HFFc6 (cell line): ENCODE results near the gene MST1. TPM values are rescaled to one million over a fixed set of nuclear protein-coding genes. Genes with fewer than 3 reads are reported as not detected.

Source experiments
- DNase-seq: peaks from one replicate; pipeline ENCODE4 v3.0.0-alpha.2; 2018
- H3K27ac Mint-ChIP-seq: 2 replicates; pipeline ENCODE4 v1.8.0; 2020; ENCODE audit warnings: mild to moderate bottlenecking, mixed read lengths
- H3K27me3 Mint-ChIP-seq: 2 replicates; pipeline ENCODE4 v1.8.0; 2021; ENCODE audit warnings: mild to moderate bottlenecking, moderate library complexity, mixed read lengths; ENCODE audit not compliant: insufficient read depth
- H3K36me3 Mint-ChIP-seq: 2 replicates; pipeline ENCODE4 v1.8.0; 2021; ENCODE audit warnings: low read depth, mixed read lengths
- H3K4me1 Mint-ChIP-seq: 2 replicates; pipeline ENCODE4 v1.8.0; 2020; ENCODE audit warnings: low read depth, mixed read lengths
- H3K4me3 Mint-ChIP-seq: 2 replicates; pipeline ENCODE4 v1.8.0; 2020; ENCODE audit warnings: mild to moderate bottlenecking, moderate library complexity, mixed read lengths
- H3K9me3 Mint-ChIP-seq: 2 replicates; pipeline ENCODE4 v1.8.0; 2020; ENCODE audit warnings: mild to moderate bottlenecking, mixed read lengths
- total RNA-seq, 6 experiments: library from RNA; stranded (reverse); fragmentation: NEBNext Ultra II Directional; extraction: Animal tissue kit (Norgen Biotek cat#: 25700); gene quantifications; 2 replicates in 1 of 6; 3 replicates in 5 of 6; pipeline ENCODE4 v1.2.3, GENCODE V29; 2021
- TF ChIP-seq, protein P1 (sequence below): fragments of 200-600 bp; sonication (generic); IDR thresholded peaks from 2 replicates; pipeline ENCODE4 v1.5.0; 2021; ENCODE audit warnings: antibody characterized with exemption, mild to moderate bottlenecking

The MST1 gene
- total RNA-seq, 6 experiments from 2014 or later = 3.4 to 7.4 (median 4.8) TPM

DNA sequence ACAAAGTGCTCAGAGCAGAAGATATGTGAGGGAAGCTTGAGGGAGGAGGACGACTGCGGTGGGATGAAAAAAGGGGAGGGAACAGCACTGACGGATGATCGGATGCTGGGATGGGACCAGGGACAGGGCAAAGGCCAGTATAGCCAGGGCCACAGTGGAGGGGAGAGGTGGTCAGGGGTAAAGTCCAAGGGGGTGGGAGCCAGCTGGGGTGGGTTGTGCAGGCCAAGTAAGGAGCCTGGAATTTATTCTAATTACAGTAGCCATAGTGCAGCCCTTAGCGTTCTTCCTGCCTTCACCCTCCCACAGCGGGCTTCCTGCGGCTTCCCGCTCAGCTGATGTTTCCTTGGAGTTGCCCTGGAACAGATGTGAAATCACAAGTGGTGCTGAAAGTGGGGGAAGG is 22.7 kb downstream of the MST1 start:
- TF ChIP-seq, protein P1, sequence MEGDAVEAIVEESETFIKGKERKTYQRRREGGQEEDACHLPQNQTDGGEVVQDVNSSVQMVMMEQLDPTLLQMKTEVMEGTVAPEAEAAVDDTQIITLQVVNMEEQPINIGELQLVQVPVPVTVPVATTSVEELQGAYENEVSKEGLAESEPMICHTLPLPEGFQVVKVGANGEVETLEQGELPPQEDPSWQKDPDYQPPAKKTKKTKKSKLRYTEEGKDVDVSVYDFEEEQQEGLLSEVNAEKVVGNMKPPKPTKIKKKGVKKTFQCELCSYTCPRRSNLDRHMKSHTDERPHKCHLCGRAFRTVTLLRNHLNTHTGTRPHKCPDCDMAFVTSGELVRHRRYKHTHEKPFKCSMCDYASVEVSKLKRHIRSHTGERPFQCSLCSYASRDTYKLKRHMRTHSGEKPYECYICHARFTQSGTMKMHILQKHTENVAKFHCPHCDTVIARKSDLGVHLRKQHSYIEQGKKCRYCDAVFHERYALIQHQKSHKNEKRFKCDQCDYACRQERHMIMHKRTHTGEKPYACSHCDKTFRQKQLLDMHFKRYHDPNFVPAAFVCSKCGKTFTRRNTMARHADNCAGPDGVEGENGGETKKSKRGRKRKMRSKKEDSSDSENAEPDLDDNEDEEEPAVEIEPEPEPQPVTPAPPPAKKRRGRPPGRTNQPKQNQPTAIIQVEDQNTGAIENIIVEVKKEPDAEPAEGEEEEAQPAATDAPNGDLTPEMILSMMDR = no peak
- no peak for DNase-seq
- H3K27ac Mint-ChIP-seq = no peak overlapping the region
- H3K36me3 Mint-ChIP-seq = no peaks in the 10 kb centered on the region
- H3K4me1 Mint-ChIP-seq = peaks cover 5% of the 10 kb centered on the region; the same call in 1 of the 2 replicates
- no peaks in the 10 kb centered on the region for H3K9me3 Mint-ChIP-seq
- H3K27me3 Mint-ChIP-seq = peaks cover 2% of the 10 kb centered on the region; the same call in 1 of the 2 replicates
- H3K4me3 Mint-ChIP-seq = no peak overlapping the region

DNA sequence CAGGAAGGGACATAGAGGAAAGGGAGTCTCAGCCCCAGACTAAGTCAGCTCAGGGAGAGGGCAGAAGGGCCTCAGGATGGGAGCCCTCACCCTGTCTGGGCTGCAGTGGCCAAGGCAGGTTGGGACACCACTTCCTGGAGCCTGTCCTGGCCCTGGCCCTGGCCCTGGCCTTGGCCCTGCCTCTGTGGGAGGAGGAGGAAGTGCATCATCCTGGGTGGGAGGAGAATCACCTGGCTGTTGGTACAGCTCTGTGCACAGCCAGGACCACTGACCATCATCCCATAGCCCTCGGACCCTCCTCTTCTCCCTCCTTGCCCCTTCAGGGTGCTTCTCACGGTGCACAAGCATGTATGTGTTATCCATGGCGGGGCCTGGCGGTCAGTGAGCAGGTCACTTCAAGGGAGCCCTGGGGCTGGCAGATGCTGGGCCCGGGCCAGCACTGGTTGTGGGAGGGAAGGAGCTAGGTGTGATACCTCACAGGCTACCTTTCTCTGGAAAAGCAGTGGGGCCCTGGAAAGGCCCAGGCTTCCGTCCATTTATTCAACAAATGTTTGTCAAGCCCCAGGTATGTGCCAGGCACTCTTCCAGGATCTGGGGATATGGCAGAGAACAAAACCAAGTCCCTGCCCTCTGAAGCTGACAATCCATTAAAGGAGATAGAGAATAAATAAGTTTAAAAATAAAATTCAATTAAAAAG is 23.3 kb downstream of the MST1 start:
- Mint-ChIP-seq H3K27ac (no peak overlapping the region), H3K4me3 (no peak overlapping the region), H3K36me3 (no peaks in the 10 kb centered on the region), H3K9me3 (no peaks in the 10 kb centered on the region), H3K4me1 (peaks cover 5% of the 10 kb centered on the region; the same call in 1 of the 2 replicates), H3K27me3 (peaks cover 2% of the 10 kb centered on the region; the same call in 1 of the 2 replicates)
- no peak for DNase-seq
- TF ChIP-seq, protein P1 = no peak

DNA sequence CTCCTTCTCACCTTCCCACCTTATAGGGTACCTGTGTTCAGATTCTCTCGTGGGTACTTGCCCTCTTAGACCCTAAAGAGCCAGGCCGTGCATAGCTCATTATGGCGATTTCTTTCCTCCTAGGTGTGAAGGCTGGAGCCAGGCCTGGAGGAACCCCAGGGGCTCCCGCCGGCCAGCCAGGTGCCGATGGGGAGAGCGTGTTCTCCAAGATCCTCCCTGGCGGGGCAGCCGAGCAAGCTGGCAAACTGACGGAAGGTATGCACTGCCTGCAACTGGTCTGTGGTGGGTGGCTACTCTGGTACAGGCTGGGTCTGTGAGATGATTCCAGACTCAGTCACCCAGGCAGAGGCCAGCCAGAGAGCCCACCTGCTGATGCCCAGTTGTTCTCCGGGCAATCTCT is 25.0 kb downstream of the MST1 start:
- no peak for DNase-seq
- TF ChIP-seq, protein P1 = no peak
- peaks cover 2% of the 10 kb centered on the region for H3K27me3 Mint-ChIP-seq
- H3K27ac Mint-ChIP-seq = no peak overlapping the region
- H3K4me3 Mint-ChIP-seq = no peak overlapping the region
- no peaks in the 10 kb centered on the region for H3K9me3 Mint-ChIP-seq
- no peaks in the 10 kb centered on the region for H3K36me3 Mint-ChIP-seq
- peaks cover 5% of the 10 kb centered on the region; the same call in 1 of the 2 replicates for H3K4me1 Mint-ChIP-seq

DNA sequence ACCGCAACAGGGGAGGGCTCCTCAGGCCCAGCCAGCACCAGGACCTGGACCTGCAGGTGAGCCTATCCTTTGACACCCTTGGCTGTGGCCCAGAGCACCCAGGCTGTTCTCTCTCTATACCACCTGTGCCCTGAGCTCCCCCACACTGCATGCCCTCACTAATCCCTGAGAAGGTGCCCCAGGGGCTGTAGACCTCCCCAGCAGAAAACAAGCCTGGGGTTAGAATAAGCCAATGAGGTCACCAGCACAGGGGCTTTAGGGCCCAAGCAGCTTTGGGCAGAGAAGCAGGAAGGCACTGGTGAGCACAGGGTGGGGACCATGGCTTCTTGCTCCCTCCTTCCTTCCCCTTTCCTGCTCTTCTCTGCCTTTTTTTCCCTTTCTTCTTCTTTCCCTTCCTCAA is 25.4 kb downstream of the MST1 start:
- H3K4me3 Mint-ChIP-seq = no peak overlapping the region
- H3K36me3 Mint-ChIP-seq = no peaks in the 10 kb centered on the region

DNA sequence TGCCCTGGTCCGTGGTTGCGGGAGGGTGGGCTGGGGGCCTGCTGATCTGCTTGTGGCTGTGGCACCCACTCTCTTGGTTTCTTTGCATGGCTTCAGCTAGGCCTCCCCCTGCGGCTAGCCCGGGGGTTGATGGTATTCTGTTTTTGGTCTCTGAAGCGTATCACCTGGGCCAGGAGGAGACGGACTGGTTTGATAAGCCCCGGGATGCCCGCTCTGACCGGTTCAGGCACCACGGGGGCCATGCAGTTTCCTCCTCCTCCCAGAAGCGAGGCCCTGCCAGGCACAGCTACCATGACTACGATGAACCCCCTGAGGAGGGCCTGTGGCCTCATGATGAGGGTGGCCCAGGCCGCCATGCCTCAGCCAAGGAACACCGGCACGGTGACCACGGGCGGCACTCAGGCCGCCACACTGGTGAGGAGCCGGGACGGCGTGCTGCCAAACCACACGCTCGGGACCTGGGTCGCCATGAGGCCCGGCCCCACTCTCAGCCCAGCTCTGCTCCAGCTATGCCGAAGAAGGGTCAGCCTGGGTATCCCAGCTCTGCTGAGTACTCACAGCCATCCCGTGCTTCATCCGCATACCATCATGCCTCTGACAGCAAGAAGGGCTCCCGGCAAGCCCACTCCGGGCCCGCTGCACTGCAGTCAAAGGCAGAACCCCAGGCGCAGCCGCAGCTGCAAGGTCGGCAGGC is 26.4 kb downstream of the MST1 start:
- H3K4me1 Mint-ChIP-seq = no peaks in the 10 kb centered on the region
- TF ChIP-seq, protein P1 = no peak
- no peak overlapping the region for H3K4me3 Mint-ChIP-seq
- DNase-seq = no peak
- no peak overlapping the region for H3K27ac Mint-ChIP-seq
- H3K9me3 Mint-ChIP-seq = no peaks in the 10 kb centered on the region
- H3K27me3 Mint-ChIP-seq = peaks cover 4% of the 10 kb centered on the region
- no peaks in the 10 kb centered on the region for H3K36me3 Mint-ChIP-seq

More for the DNA sequence above, 25.4 kb downstream of the MST1 start:
- no peak for DNase-seq
- H3K9me3 Mint-ChIP-seq = no peaks in the 10 kb centered on the region
- peaks cover 4% of the 10 kb centered on the region for H3K27me3 Mint-ChIP-seq
- no peak overlapping the region for H3K27ac Mint-ChIP-seq
- TF ChIP-seq, protein P1 = no peak
- H3K4me1 Mint-ChIP-seq = peaks cover 1% of the 10 kb centered on the region; the same call in 1 of the 2 replicates
